ENCODE data around the gene CNPY4. TPM values are rescaled to one million over a fixed set of nuclear protein-coding genes. Genes with fewer than 3 reads are reported as not detected.

CNPY4 gene
- total and polyA plus RNA-seq, 2 donors (not counting 1 experiment from before 2014, with no cell fraction given), result 8.0 to 13.9 TPM

GRCh38 chr7:100157334-100158228 is 38.1 kb downstream of the CNPY4 start:
- Histone ChIP-seq H3K36me3 (replicated peaks in 1 of 2; ENCODE audit: control extremely low read depth in 1 of 2, control insufficient read depth in 1 of 2, extremely low read depth in 1 of 2, insufficient read depth in 2 of 2, low read length in 1 of 2) (peaks cover 0 to 48% of the 10 kb centered on the region in 2 experiments), H3K4me3 (ENCODE audit: control extremely low read depth in 1 of 5, extremely low read depth in 1 of 5, insufficient read depth in 1 of 5, low read depth in 2 of 5, low read length in 4 of 5) (peak overlapping the region; percentile 55 to 95 (median 73)), H3K9me3 (ENCODE audit: control extremely low read depth in 1 of 3, control insufficient read depth in 2 of 3, insufficient read depth in 1 of 3, low read length in 2 of 3) (no peaks in the 10 kb centered on the region), H3K27ac (ENCODE audit: low read length in 2 of 2) (peak overlapping the region; percentile 54 to 84), H3K79me2 (ENCODE audit: control insufficient read depth, insufficient read depth, low read length) (peaks cover 31% of the 10 kb centered on the region), H3K4me2 (replicated peaks; ENCODE audit: low read depth, low read length, poor library complexity, severe bottlenecking) (peak overlapping the region; percentile 92), H2AFZ (ENCODE audit: insufficient read depth, low read depth, low read length, poor library complexity, severe bottlenecking) (peak overlapping the region; percentile 97), H3K4me1 (ENCODE audit: control insufficient read depth in 2 of 2, insufficient read depth in 2 of 2, low read length in 2 of 2) (peaks cover 23 to 35% of the 10 kb centered on the region in 2 donors), H3K27me3 (replicated peaks in 1 of 4; ENCODE audit: control extremely low read depth in 1 of 4, control insufficient read depth in 3 of 4, insufficient read depth in 4 of 4, low read length in 3 of 4) (no peaks in the 10 kb centered on the region), H3K9ac (ENCODE audit: low read length) (peak overlapping the region; percentile 95), H4K20me1 (ENCODE audit: control insufficient read depth, insufficient read depth, low read length, poor library complexity, severe bottlenecking) (peaks cover 28% of the 10 kb centered on the region)
- Mint-ChIP-seq H3K27ac (peak overlapping the region; percentile 88), H3K9me3 (ENCODE audit: insufficient read depth) (no peaks in the 10 kb centered on the region), H3K27me3 (no peaks in the 10 kb centered on the region), H3K4me3 (peak overlapping the region; percentile 87), H3K4me1 (peaks cover 40% of the 10 kb centered on the region)
- intact Hi-C loops (cut with micrococcal nuclease), result loop anchor here (1.0 to 5.0 kb wide), 6 partner anchors 9 to 180 kb away; partner anchors contain the start of genes GAL3ST4, GPC2, LAMTOR4 and MBLAC1
- POLR2A ChIA-PET, result interaction anchor here (1.0 to 2.9 kb wide), 3 partner anchors 9 to 60 kb away, joined by 4 to 16 read pairs (median 5); partner anchors contain the start of gene LAMTOR4
- no peak for ATAC-seq (ENCODE audit: low read depth)
- CTCF ChIA-PET, result interaction anchor here (0.8 to 5.1 kb wide), 5 partner anchors 9 to 39 kb away, joined by 3 to 18 read pairs (median 3); partner anchors contain the start of gene LAMTOR4
- peak; percentile 27 for DNase-seq
- WGBS (ENCODE audit: insufficient coverage), result 31% methylated on average over 19 of the region's 32 CpGs
- TF ChIP-seq CTCF (IDR thresholded peaks at IDR 0.05) (no peak), EZH2 (IDR thresholded peaks at IDR 0.05; ENCODE audit: borderline replicate concordance, insufficient read depth, low read depth, low read length, poor library complexity, severe bottlenecking) (no peak)

Data from B cell (primary cell).